HUDEP-2 (cell line): ENCODE data around the gene NR4A3.
"Not testable (repeated sequence)": the region's sequence is repeated elsewhere in the genome, so short reads cannot be mapped to it uniquely, and the experiment has no call there.

Experiments
- DNase-seq, 76 experiments: peaks; one replicate each; lab custom pipeline; 2025; ENCODE audit not compliant: unreplicated experiment in 76 of 76; lab: John Stamatoyannopoulos, UW

Gene NR4A3

DNA sequence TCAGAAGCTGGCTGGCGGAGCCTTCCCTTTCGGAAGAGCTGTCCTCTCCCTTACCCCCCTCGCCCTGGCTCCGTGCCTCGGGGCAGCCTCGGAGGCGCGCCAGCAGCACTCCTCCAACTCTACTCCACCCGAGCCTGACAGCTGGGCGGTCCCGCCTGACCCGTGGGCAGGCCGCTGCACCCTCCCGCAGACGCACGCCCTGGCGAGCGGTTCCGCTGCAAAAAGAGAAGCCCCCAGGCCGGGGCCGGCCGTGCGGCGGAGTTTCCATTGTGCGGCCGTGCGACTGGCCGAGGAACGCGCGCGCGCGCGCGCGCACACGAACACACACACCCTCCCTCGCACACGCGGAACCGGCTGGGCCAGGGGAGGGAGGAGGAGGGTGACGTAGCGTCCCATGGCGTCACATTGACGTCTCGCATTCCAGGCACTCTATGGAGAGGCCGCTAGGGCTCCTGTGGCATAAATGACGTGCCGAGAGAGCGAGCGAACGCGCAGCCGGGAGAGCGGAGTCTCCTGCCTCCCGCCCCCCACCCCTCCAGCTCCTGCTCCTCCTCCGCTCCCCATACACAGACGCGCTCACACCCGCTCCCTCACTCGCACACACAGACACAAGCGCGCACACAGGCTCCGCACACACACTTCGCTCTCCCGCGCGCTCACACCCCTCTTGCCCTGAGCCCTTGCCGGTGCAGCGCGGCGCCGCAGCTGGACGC is at the start of gene NR4A3:
Gene NR4A3, plus strand, starts transcription at position 490 of the 713 bp plus-strand sequence. CDS start 6,158 bp downstream, outside the sequence.
- DNase-seq = peak in 74 of 76 experiments; percentile 29 to 87 (median 73)

DNA sequence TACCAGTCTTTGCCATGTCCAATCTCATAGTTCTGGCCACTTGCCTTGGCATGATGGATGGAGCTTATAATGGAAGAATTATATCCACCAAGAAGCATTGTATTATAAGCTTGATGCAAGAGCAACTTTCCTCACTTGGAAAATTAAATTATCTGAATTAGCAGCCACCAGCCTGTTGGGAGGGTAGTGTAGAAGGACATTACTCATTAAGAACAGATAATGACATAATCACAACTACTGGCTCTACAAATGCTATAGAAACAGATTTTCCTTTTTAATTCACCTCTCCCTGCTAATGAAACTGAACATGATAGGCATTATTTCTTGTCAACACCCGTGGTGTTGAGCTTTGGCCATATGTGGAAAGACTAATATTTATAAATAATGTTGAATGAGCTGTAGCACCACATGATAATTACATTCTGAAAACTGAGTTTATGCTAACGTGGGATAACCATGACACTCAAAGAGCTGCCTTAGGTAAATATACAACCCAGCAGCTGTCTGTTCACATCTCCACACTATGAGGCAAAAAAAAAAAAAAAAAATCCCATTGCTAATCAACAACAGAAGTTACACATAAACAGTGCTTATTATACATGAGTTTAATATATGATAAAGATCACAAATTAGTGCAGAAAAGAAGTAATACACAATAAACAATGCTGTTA is 48.1 kb upstream of the NR4A3 start:
- no peak for DNase-seq

GRCh38 chr9:99778308-99778707 is 43.4 kb upstream of the NR4A3 start:
- DNase-seq = no peak

GRCh38 chr9:99778836-99779235 is 42.8 kb upstream of the NR4A3 start:
- no peak for DNase-seq

DNA sequence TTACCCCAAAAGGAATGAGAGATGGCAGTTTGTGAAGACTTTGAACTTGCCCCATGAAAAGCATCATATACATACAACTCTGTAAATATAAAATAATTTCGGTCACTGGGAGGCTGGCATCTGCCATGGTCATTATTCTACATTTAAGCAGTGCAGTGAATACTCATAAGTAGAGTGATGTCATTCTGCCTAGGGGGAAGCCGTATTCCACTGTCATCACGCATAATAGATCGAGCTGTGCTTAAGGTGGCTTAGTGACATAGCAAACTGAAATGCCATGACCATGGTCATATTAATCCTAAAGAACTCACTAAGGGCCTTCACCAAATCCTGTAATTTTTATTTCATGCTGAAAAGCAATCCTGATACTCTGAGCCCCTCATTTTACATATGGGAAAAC is 42.4 kb upstream of the NR4A3 start:
- no peak for DNase-seq

DNA sequence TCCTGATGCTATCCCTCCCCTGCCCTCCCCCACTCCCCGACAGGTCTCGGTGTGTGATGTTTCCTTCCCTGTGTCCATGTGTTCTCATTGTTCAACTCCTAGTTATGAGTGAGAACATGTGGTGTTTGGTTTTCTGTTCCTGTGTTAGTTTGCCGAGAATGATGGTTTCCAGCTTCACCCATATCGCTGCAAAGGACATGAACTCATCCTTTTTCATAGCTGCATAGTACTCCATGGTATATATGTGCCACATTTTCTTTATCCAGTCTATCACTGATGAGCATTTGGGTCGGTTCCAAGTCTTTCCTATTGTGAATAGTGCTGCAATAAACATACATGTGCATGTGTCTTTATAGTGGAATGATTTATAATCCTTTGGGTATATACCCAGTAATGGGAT is 39.3 kb upstream of the NR4A3 start:
- not testable (repeated sequence) for DNase-seq

- DNase-seq = no peak
Measured at GRCh38 chr9:99782962-99783718, 38.5 kb upstream of the NR4A3 start.

GRCh38 chr9:99783799-99784198 is 37.9 kb upstream of the NR4A3 start:
- DNase-seq = no peak

DNA sequence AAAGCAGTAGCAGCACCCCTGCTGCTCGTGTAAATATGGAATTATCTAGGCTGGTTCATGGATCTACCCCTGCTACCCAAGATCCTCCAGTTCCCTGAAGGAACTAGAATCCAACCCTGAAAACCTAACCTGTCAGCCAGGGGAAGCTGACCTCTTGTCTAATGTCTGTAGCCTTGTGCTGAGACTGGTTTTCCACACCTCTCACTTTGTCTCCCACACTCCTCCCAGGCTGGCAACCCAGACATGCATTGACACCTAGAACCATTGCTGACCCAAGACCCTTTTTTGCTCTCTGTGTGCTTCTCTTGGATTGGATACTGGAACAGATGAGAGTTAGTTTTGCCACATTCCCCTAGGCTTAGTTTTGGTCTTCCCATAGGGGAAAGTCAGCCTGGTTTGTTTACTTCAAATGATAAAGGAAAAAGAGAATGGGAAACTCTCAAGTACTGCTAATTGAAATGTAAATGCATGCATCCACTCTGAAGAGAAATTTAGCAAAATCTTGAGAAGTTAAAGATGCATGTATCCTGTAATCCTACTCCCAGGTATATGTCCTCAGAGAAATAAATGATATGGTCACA is 36.6 kb upstream of the NR4A3 start:
- no peak for DNase-seq

- DNase-seq = no peak
Measured at GRCh38 chr9:99787556-99787955, 34.1 kb upstream of the NR4A3 start.

GRCh38 chr9:99793528-99793927 is 28.2 kb upstream of the NR4A3 start:
- no peak for DNase-seq

DNA sequence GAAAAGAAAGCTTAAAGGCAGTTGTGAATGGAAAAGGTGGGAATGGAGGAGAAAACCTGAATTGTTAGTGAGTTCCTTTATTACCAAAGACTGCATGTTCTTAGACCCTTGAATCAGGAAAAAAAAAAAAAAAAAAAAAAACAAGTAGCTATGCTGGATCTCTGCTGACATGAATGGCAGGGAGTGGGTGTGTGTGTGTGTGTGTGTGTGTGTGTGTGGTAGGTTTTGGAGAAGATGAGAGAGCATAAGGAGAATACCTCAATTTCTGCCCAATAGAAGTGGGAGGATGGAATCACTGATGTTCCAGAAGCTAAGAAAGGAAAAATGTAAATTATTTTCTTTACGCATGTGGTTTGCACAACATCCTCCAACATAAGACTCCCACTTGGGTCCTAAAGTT is 25.5 kb upstream of the NR4A3 start:
- DNase-seq = no peak

GRCh38 chr9:99801775-99802174 is 19.9 kb upstream of the NR4A3 start:
- DNase-seq = no peak

GRCh38 chr9:99803694-99804093 is 18.0 kb upstream of the NR4A3 start:
- no peak for DNase-seq

- DNase-seq = peak in 48 of 76 experiments; percentile 4 to 67 (median 31)
Measured at GRCh38 chr9:99807276-99807852, 14.3 kb upstream of the NR4A3 start.

GRCh38 chr9:99807956-99808355 is 13.7 kb upstream of the NR4A3 start:
- no peak for DNase-seq

- DNase-seq = no peak
Measured at GRCh38 chr9:99808454-99808853, 13.2 kb upstream of the NR4A3 start.

- no peak for DNase-seq
Measured at GRCh38 chr9:99809586-99810319, 11.9 kb upstream of the NR4A3 start.

GRCh38 chr9:99811172-99811571 is 10.5 kb upstream of the NR4A3 start:
- DNase-seq = no peak
